GM12891 (cell line): ENCODE measurements around the gene RAD9B.

Experiments used
- DNase-seq: peaks from one replicate; pipeline ENCODE4 v3.0.0; 2011; ENCODE audit warnings: low spot score; ENCODE audit not compliant: insufficient read length
- FAIRE-seq: peaks from 2 replicates; lab custom pipeline; 2011; peaks lifted over from hg19 to GRCh38; lab: Jason Lieb, UNC
- PAX5 ChIP-seq: IDR thresholded peaks from 2 replicates; pipeline ENCODE4 v1.6.1; 2011; ENCODE audit warnings: low read length, moderate library complexity, mild to moderate bottlenecking; ENCODE audit not compliant: insufficient read depth, severe bottlenecking
- POLR2A ChIP-seq: IDR thresholded peaks from 2 replicates; pipeline ENCODE4 v1.6.1; 2011; ENCODE audit warnings: low read depth, low read length, control low read depth
- POLR2AphosphoS5 ChIP-seq: IDR thresholded peaks from 2 replicates; pipeline ENCODE4 v1.6.1; 2011; ENCODE audit warnings: low read depth, low read length, control low read depth
- POU2F2 ChIP-seq: IDR thresholded peaks from 2 replicates; pipeline ENCODE4 v1.6.1; 2011; ENCODE audit warnings: low read depth, mild to moderate bottlenecking, control low read depth, low read length, moderate library complexity
- SPI1 ChIP-seq: IDR thresholded peaks from 2 replicates; pipeline ENCODE4 v1.6.1; 2011; ENCODE audit warnings: low read depth, low read length, control low read depth
- TAF1 ChIP-seq: IDR thresholded peaks from 2 replicates; pipeline ENCODE4 v1.6.1; 2011; ENCODE audit warnings: low read depth, low read length, control low read depth

Gene RAD9B

GRCh38 chr12:110528277-110528839 is 26.2 kb downstream of the RAD9B start:
- DNase-seq (no peak), FAIRE-seq (peak; percentile 76)
- TF ChIP-seq POU2F2 (no peak), TAF1 (no peak), POLR2AphosphoS5 (no peak), POLR2A (no peak), SPI1 (no peak), PAX5 (no peak)

DNA sequence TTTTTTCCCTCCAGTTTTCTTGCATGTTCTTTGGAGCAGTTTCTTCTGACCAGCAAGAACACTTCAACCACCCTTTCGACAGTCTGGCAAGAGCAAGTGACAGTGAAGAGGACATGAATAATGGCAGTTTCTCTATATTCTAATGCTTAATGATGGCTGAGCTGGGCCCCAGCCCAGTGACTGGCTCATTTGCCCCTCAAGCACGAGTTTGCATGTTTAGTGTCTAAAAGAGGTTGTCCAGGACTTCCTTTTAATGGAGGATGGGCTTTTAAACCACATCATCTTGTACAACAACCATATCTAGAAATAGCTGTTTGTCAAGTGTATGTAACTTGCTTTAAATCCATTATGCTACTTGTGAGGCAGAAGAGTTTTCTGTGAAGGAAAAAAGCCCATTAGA is 28.4 kb downstream of the RAD9B start:
- DNase-seq (no peak), FAIRE-seq (peak; percentile 88)
- TF ChIP-seq PAX5 (no peak), POU2F2 (peak; percentile 55; the same call in 1 of the 2 replicates)

- no peak for DNase-seq
- FAIRE-seq = peak; percentile 95
- TF ChIP-seq PAX5 (no peak), TAF1 (no peak), POU2F2 (peak; percentile 51; the same call in 1 of the 2 replicates), POLR2AphosphoS5 (no peak; the same call in 1 of the 2 replicates), SPI1 (peak; percentile 41), POLR2A (no peak)
These were observed 29.7 kb downstream of the RAD9B start for GRCh38 chr12:110531741-110532333.

DNA sequence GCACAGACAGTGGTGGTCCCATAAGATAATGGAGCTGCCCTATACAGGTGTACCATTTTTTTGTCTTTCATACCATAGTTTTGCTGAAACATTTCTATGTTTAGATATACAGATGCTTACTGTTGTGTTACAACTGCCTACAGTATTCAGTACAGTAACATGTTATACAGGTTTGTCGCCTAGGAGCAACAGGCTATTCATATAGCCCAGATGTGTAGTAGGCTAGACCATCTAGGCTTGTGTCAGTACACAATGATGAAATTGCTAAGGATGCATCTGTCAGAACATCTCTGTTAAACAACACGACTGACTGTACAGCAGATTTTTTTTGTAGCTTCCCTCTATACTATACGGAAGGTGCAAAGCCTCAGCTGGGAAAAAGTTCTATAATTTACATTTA is 30.5 kb downstream of the RAD9B start:
- TF ChIP-seq SPI1 (no peak), PAX5 (no peak), TAF1 (no peak), POLR2A (no peak), POU2F2 (no peak), POLR2AphosphoS5 (no peak)
- no peak for DNase-seq
- FAIRE-seq = no peak

DNA sequence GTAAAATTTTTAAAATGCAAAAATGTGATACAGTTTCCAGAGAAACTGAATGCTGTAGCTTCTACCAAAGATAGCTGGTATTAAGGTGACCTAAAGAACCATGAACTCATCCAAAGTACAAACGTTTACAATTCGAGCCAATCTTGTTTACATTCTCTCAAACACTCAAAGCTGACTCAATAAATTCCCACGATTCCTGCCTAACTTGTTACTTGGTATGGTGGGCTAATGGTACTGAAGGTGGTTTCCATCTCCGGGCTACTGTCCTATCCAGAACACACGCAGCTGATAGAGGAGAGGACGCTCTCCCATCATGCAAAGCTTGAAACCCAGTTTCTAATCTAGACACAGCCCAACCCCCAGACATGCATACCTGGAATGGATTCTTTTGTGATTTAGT is 31.5 kb downstream of the RAD9B start:
- TF ChIP-seq PAX5 = no peak
- no peak for TF ChIP-seq POU2F2
- no peak for TF ChIP-seq SPI1
- no peak for TF ChIP-seq TAF1
- TF ChIP-seq POLR2AphosphoS5 = no peak
- no peak for TF ChIP-seq POLR2A
- FAIRE-seq = peak; percentile 67
- DNase-seq = no peak

DNA sequence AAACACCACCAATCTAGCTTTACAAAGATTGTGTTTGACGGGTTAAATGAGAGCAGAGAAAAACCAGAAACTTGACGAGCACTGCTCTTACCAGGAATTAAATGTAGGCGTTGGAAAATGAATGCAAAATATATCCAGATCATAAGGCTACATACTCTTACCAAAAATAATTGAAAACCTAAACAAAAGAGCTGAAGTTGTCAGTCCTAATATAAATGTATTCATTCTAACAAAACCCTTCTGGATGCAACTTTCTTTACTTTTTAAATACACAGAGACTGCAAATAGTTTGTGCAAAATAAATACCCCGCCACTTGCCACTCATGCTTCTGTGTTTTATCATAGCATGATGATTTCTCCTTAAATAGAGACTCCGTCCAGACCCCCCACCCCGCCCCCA is 32.7 kb downstream of the RAD9B start:
- TF ChIP-seq POLR2A (no peak), POLR2AphosphoS5 (no peak), PAX5 (no peak), SPI1 (no peak), POU2F2 (no peak), TAF1 (no peak)
- DNase-seq = no peak
- no peak for FAIRE-seq

- DNase-seq = no peak
- TF ChIP-seq POU2F2 (no peak), POLR2A (no peak), TAF1 (no peak), SPI1 (no peak), POLR2AphosphoS5 (no peak), PAX5 (no peak)
- FAIRE-seq = peak; percentile 38
These were observed 34.9 kb downstream of the RAD9B start for GRCh38 chr12:110536834-110537604.

DNA sequence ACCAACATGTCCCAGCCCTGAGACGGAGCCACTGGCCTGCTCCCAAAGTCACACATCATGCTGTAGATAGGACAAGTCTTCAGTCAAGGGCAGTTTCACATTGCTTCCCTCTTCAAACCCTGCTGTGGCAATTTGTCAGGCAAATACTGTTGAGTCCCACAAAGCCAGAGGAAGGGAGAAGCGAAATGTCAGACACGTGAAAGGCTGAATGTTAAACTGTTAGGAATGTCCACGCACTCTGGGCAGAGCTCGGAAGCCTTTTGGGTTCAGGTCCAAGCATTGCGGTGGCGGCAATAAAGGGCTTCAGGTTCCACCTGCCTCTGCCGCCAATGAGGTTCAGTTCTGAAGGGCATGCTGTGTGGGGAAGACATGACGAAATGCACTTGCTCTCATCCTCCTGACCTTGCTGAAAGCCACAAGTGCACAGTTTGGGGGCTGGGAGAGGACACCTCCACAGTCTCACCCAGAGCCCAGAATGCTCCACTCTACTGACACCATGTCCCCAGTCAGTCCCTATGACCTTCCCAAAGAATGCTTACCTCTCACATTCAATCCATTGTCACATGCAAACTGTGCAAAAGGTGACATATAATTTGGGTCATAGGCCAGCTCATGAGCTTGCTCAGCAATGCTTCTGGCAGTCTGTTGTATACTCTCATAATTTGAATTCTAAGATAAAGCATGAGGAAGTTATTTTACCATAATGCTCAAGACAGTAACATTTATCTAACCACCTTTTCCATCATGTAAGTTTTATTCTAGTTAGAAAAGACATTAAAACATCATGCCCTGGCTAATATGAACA is 35.7 kb downstream of the RAD9B start:
- DNase-seq = no peak
- TF ChIP-seq POLR2A = no peak
- no peak for TF ChIP-seq SPI1
- no peak for TF ChIP-seq PAX5
- FAIRE-seq = peak; percentile 40

DNA sequence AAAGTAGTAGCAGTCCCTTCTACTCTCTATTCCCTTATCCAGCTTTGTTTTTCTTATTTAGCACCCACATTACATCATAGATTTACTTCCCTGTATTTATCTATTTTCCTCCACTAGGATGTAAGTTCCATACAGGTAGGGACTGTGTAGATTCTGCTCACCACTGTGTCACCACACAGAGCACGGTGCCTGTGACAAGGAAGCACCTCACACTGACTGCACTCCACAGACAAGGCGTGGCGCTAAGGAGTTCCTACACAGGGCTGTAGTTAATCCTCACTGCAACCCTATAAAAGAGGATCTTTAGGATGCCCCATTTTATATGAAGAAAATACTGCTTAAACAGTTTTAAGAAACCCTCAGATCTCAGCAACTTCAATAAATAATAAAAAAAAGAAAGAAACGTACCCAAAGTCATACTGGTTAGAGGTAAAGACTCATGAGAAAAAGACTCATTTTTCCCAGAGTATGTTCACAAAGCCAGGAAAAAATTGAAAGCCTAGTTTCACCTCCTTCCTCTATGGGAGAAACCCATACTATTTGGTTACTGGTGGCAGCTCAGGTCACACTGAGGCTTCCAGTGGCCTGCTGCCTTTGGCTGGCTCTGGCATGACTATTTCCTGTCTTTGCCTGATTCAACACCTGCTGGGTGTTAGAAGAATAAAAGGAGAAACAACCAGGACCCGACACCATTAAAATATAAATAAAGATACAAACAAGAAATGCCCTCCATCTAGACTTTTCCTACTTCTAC is 36.9 kb downstream of the RAD9B start:
- no peak for TF ChIP-seq PAX5
- no peak for TF ChIP-seq POLR2A
- TF ChIP-seq POU2F2 = no peak
- TF ChIP-seq POLR2AphosphoS5 = no peak
- no peak for TF ChIP-seq SPI1
- TF ChIP-seq TAF1 = no peak
- DNase-seq (no peak), FAIRE-seq (no peak)
